ENCODE results near the gene SOX21. TPM values are rescaled to one million over a fixed set of nuclear protein-coding genes. Genes with fewer than 3 reads are reported as not detected.

The SOX21 gene
- total RNA-seq, 1 experiment from 2014 or later: 11.4 TPM

- POLR2A ChIA-PET: no interaction called here
- CTCF ChIA-PET: interaction anchor here (1.2 kb wide), 1 partner anchor 46 kb away, joined by 3 read pairs; no protein-coding TSS in a partner anchor
- Mint-ChIP-seq H3K4me1 (peaks cover 21% of the 10 kb centered on the region), H3K27me3 (ENCODE audit: low read depth) (peaks cover 5% of the 10 kb centered on the region), H3K36me3 (no peaks in the 10 kb centered on the region), H3K27ac (no peak overlapping the region), H3K4me3 (no peak overlapping the region), H3K9me3 (no peaks in the 10 kb centered on the region)
- no peak for ATAC-seq
- no peak for DNase-seq (ENCODE audit: low spot score)
- TF ChIP-seq FOXP1 (CRISPR knock-in tag; IDR thresholded peaks at IDR 0.05; ENCODE audit: borderline replicate concordance) (no peak), MAX (CRISPR knock-in tag; IDR thresholded peaks at IDR 0.05) (no peak), ZNF317 (CRISPR knock-in tag; IDR thresholded peaks at IDR 0.05; ENCODE audit: borderline replicate concordance, low read depth) (no peak), ARID4B (CRISPR knock-in tag; IDR thresholded peaks at IDR 0.05; ENCODE audit: borderline replicate concordance) (no peak), CBFB (CRISPR knock-in tag; IDR thresholded peaks at IDR 0.05; ENCODE audit: low read depth) (no peak), NFE2L1 (CRISPR knock-in tag; IDR thresholded peaks at IDR 0.05) (no peak), ATF2 (CRISPR knock-in tag; IDR thresholded peaks at IDR 0.05; ENCODE audit: borderline replicate concordance, low read depth) (no peak), IRF1 (CRISPR knock-in tag; IDR thresholded peaks at IDR 0.05) (no peak), ATF1 (CRISPR knock-in tag; IDR thresholded peaks at IDR 0.05) (no peak), TP53 (CRISPR knock-in tag; IDR thresholded peaks at IDR 0.05) (no peak), E2F1 (CRISPR knock-in tag; IDR thresholded peaks at IDR 0.05) (no peak), ZNF671 (CRISPR knock-in tag; IDR thresholded peaks at IDR 0.05) (no peak), CREB1 (CRISPR knock-in tag; IDR thresholded peaks at IDR 0.05) (no peak), ZNF232 (CRISPR knock-in tag; IDR thresholded peaks at IDR 0.05) (no peak), JAZF1 (CRISPR knock-in tag; IDR thresholded peaks at IDR 0.05) (no peak), SMAD4 (CRISPR knock-in tag; IDR thresholded peaks at IDR 0.05) (no peak), ZNF423 (CRISPR knock-in tag; IDR thresholded peaks at IDR 0.05) (no peak), AR (CRISPR knock-in tag; IDR thresholded peaks at IDR 0.05) (no peak)
Measured at GRCh38 chr13:94666065-94666464, 46.3 kb downstream of the SOX21 start.

Measured in WTC11 (cell line).